Stimulated activated naive CD4-positive, alpha-beta T cell (primary cell): ENCODE results near the gene CLEC16A.
A peak's percentile ranks its signal among the peaks of the same experiment; 100 is the strongest.
"Not testable (repeated sequence)": the region's sequence is repeated elsewhere in the genome, so short reads cannot be mapped to it uniquely, and the experiment has no call there.

Experiments used
- DNase-seq, 6 experiments: peaks; one replicate each; lab custom pipeline; 2025; lab: John Stamatoyannopoulos, UW

CLEC16A gene

GRCh38 chr16:10966129-10966528 lies 21.8 kb downstream of the CLEC16A start:
- no peak for DNase-seq

DNA sequence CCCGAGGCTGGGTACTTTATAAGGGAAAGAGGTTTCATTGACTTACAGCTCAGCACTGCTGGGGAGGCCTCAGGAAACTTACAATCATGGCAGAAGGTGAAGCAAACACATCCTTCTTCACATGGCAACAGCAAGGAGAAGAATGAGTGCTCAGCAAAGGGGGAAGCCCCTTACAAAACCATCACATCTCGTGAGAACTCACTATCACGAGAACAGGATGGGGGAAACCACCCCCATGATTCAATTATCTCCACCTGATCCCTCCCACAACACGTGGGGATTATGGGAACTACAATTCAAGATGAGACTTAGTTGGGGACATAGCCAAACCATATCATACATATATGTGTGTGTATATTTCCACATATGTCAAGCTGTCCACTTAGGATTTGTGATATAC lies 22.2 kb downstream of the CLEC16A start:
- DNase-seq = not testable (repeated sequence)

DNA sequence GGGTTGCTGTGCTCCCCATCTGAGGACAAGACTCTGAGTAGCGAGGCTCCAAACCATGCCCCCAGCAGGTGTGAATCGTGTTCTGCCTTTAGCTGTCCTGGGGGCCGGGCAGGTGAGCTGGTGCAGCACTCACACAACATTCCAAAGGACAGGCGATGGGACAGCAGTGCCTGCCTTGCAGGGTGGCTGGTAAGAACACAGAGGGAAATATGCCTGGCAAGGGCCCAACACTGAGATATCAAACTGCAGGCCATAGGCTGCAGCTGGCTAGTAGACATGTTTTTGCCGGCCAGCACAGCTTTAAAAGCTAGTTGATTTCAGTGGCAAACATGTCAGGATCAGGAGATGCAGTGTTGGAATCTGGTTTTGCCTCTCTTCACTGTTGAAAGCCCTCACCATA lies 23.6 kb downstream of the CLEC16A start:
- DNase-seq = no peak

- no peak for DNase-seq
Measured at GRCh38 chr16:10968498-10968897, 24.1 kb downstream of the CLEC16A start.

DNA sequence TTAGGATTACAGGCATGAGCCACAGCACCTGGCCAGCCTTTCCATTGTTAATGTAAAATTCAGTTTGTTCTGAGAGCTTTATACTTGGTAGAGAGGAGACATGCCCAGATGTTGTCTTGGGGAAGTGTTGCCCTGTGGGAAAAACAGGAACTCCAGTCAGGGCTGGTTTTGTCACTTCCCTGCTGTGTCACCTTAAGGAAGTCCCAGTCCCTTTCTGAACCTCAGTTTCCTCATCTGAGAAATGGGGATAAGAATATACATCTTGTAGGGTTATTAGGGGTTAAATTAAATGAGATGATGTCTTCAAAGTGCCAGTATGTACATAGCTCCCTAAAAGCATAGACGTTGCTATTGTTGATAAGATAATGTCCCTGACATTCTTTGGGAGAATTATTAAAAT lies 25.3 kb downstream of the CLEC16A start:
- no peak for DNase-seq

GRCh38 chr16:10970065-10970464 lies 25.7 kb downstream of the CLEC16A start:
- no peak for DNase-seq

DNA sequence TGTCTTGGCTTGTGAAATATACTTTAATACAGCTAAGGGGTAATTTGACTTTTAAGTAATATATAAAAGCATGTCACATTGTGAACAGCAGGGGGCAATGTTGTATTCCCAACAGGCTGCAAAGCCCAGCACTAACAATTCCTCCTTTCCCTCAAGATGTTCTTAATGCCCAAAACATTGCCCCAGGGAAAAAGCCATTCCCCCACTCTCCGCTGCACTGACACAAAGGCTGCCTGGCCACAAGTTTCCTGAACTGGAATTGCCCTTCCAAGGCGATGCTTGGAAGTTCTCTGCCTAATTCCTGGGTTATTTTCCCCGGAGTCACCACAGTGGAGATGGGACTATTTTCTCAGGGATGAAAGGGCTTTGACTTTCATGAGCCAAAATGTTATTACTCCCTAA lies 27.2 kb downstream of the CLEC16A start:
- peak in 4 of 6 experiments; percentile 5 to 42 (median 28) for DNase-seq

GRCh38 chr16:10972108-10972818 lies 27.9 kb downstream of the CLEC16A start:
- no peak for DNase-seq

GRCh38 chr16:10972819-10973464 lies 28.6 kb downstream of the CLEC16A start:
- DNase-seq = no peak

- no peak for DNase-seq
Measured at GRCh38 chr16:10976634-10977033, 32.3 kb downstream of the CLEC16A start.

- DNase-seq = no peak
Measured at GRCh38 chr16:10978124-10978523, 33.8 kb downstream of the CLEC16A start.

GRCh38 chr16:10978871-10979446 lies 34.6 kb downstream of the CLEC16A start:
- DNase-seq = no peak

DNA sequence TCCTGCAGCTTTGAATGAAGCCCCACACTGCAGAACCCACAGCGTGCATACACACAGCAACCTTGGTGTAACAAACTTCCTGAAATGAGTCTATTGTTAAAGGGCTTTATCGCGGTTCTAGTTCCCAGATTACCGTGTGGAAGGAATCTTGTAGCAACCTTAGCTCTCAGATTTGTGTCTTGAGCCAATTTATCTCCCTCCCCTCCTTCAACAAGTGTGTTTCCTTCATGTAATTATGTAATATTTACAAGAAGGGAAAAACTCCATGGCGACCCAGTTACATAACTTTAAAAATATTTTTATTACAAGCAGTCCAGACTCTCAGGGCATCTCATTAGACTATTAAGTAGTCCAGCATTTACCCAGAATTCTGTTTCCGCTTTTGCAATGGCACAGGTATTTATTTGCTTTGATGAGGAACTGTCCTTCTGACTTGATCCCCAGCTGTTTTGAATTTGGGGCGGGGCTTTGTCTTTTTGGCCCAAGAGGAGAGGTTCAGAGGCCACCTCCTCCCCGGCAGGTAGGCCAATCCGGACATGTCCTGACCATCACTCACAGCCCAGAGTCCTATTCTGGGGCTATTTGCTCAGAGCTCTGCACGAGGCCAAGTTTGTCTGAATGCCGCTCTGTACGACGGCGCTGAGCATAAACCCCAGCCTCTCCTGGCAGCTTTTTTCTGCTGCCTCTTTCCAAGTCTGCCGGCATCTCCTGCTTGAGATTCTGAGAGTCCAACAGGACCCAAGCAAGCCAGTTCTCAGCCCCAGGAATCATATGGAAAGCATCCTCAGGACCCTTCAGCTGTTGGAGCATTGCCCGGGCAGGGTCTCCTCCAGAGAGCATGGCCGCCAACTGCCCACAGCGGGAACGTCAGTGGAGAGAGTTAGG lies 35.6 kb downstream of the CLEC16A start:
- DNase-seq = no peak

GRCh38 chr16:10980813-10981212 lies 36.4 kb downstream of the CLEC16A start:
- DNase-seq = no peak

DNA sequence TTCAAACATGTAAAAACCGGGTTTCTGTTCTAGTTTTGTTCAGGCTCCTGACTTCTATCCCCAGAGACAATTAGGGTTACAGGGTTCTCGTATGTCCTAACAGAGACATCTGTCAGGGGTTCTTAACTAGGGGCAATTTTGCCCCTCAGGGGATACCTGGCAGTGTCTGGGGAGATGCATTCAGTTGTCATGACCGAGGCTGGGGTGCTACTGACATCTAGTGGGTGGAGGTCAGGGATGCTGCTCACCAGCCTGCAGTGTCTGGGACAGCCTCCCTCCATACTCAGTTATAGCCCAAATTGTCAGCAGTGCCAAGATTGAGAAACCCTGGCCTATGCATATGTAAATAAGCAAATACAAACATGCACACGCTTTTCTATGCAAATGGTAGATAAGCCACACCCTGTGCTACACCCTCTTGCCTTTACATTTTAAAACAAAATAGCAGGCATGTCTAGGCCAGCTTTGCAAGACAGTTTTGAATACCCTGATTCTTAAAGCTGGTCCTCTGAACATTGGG lies 37.4 kb downstream of the CLEC16A start:
- DNase-seq = no peak

- DNase-seq = no peak
Measured at GRCh38 chr16:10982465-10983150, 38.2 kb downstream of the CLEC16A start.

DNA sequence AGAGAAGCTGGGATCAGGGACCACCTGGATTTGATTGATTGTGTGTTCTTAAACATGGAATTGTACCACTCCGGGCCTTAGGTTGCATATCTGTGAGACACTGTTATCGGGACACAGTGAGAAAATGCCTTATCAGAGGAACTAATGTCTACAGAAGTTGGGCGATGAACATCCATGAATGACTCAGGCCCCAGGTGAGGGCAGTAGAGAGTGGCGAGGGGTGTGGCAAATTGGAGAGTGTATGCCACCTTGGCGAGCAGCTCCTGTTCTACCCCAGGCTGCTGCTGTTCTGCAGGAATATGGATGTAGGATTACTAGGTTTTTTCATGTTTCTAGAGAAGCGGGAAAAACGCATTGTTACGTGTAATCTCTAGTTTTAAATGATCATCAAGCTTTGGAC lies 38.8 kb downstream of the CLEC16A start:
- no peak for DNase-seq

DNA sequence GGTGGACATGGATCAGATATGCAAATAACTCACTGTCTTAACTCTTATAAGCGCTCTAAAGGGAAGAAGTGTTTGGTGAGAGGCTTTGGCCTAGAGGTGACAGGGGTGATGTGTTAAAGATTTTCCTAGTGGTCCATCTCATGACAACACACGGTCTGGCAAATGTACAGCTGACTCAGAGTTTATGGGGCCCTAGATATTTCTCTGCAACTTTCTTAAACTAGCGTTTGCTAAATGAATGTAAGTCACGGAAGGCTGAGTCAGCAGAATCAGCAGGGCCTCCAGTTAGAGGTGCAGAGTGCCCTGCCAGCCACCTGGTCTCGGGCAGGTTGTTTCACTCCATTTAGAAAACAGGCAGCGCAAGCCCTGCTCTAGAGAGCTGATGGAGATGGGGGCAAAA lies 40.1 kb downstream of the CLEC16A start:
- DNase-seq = no peak

GRCh38 chr16:10987361-10988163 lies 43.2 kb downstream of the CLEC16A start:
- peak in 3 of 6 experiments; percentile 9 to 30 (median 25) for DNase-seq

- DNase-seq = no peak
Measured at GRCh38 chr16:10988164-10988803, 43.9 kb downstream of the CLEC16A start.
